ENCODE results near the gene GTF2H4.

DNA sequence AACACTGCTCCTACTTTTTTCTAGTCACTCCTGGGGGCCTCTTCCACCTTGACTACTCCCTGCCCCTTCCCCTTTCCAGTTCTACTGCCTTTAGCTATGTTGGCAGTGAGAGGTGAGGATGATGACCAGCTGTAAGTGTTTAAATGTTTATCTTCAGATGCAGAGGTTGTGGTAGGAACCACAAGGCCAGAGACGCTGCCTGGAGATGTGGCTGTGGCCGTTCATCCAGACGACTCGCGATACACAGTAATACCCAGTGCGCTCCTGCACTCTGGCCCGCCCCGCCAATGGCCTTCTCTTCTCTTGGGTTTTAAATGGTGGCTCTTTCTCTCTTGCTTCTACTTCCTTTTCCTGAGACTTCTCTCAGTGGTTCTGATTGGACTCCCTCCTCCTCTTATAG lies 10.7 kb downstream of the GTF2H4 start:
- TF ChIP-seq, protein P1, sequence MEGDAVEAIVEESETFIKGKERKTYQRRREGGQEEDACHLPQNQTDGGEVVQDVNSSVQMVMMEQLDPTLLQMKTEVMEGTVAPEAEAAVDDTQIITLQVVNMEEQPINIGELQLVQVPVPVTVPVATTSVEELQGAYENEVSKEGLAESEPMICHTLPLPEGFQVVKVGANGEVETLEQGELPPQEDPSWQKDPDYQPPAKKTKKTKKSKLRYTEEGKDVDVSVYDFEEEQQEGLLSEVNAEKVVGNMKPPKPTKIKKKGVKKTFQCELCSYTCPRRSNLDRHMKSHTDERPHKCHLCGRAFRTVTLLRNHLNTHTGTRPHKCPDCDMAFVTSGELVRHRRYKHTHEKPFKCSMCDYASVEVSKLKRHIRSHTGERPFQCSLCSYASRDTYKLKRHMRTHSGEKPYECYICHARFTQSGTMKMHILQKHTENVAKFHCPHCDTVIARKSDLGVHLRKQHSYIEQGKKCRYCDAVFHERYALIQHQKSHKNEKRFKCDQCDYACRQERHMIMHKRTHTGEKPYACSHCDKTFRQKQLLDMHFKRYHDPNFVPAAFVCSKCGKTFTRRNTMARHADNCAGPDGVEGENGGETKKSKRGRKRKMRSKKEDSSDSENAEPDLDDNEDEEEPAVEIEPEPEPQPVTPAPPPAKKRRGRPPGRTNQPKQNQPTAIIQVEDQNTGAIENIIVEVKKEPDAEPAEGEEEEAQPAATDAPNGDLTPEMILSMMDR (IDR thresholded peaks at IDR 0.05; ENCODE audit: poor library complexity, severe bottlenecking): no peak
- TF ChIP-seq EP300 (conservative IDR thresholded peaks at IDR 0.05; ENCODE audit: poor library complexity, severe bottlenecking): no peak
- TF ChIP-seq POLR2AphosphoS5 (IDR thresholded peaks at IDR 0.05): no peak
- TF ChIP-seq, protein P2, sequence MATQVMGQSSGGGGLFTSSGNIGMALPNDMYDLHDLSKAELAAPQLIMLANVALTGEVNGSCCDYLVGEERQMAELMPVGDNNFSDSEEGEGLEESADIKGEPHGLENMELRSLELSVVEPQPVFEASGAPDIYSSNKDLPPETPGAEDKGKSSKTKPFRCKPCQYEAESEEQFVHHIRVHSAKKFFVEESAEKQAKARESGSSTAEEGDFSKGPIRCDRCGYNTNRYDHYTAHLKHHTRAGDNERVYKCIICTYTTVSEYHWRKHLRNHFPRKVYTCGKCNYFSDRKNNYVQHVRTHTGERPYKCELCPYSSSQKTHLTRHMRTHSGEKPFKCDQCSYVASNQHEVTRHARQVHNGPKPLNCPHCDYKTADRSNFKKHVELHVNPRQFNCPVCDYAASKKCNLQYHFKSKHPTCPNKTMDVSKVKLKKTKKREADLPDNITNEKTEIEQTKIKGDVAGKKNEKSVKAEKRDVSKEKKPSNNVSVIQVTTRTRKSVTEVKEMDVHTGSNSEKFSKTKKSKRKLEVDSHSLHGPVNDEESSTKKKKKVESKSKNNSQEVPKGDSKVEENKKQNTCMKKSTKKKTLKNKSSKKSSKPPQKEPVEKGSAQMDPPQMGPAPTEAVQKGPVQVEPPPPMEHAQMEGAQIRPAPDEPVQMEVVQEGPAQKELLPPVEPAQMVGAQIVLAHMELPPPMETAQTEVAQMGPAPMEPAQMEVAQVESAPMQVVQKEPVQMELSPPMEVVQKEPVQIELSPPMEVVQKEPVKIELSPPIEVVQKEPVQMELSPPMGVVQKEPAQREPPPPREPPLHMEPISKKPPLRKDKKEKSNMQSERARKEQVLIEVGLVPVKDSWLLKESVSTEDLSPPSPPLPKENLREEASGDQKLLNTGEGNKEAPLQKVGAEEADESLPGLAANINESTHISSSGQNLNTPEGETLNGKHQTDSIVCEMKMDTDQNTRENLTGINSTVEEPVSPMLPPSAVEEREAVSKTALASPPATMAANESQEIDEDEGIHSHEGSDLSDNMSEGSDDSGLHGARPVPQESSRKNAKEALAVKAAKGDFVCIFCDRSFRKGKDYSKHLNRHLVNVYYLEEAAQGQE (IDR thresholded peaks at IDR 0.05; ENCODE audit: borderline replicate concordance): no peak
- TF ChIP-seq EZH2 (IDR thresholded peaks at IDR 0.05; ENCODE audit: borderline replicate concordance, insufficient read depth, low read length, poor library complexity, severe bottlenecking): no peak
- TF ChIP-seq TAF1 (IDR thresholded peaks at IDR 0.05; ENCODE audit: low read depth): no peak
